Endodermal cell (in vitro differentiated cells): ENCODE data around the gene CSTB. TPM values are rescaled to one million over a fixed set of nuclear protein-coding genes. Genes with fewer than 3 reads are reported as not detected.
A peak's percentile ranks its signal among the peaks of the same experiment; 100 is the strongest.

ENCODE experiments used
- DNase-seq: peaks from one replicate; pipeline ENCODE4 v3.0.0-alpha.2; 2017
- H3K27ac ChIP-seq: 2 replicates; pipeline ENCODE4 v1.5.1; 2013; ENCODE audit warnings: mild to moderate bottlenecking, low read depth, low read length, moderate library complexity
- H3K27me3 ChIP-seq: 2 replicates; pipeline ENCODE4 v1.6.1; 2013; ENCODE audit warnings: mild to moderate bottlenecking, low read length, moderate library complexity; ENCODE audit not compliant: insufficient read depth, control insufficient read depth, poor library complexity, severe bottlenecking
- H3K36me3 ChIP-seq: 2 replicates; pipeline ENCODE4 v1.7.0; 2013; ENCODE audit warnings: mild to moderate bottlenecking, low read length, moderate library complexity; ENCODE audit not compliant: control insufficient read depth, insufficient read depth
- H3K4me1 ChIP-seq: one replicate; pipeline ENCODE4 v1.7.0; 2013; ENCODE audit warnings: low read length; ENCODE audit not compliant: control insufficient read depth, insufficient read depth
- H3K4me3 ChIP-seq: 2 replicates; pipeline ENCODE4 v1.5.1; 2013; ENCODE audit warnings: mild to moderate bottlenecking, low read length, moderate library complexity
- H3K9ac ChIP-seq: 2 replicates; pipeline ENCODE4 v1.6.1; 2013; ENCODE audit warnings: mild to moderate bottlenecking, low read length, moderate library complexity; ENCODE audit not compliant: poor library complexity, severe bottlenecking; ENCODE audit errors: extremely low read depth
- H3K9me3 ChIP-seq: 2 replicates; pipeline ENCODE4 v1.6.1; 2013; ENCODE audit warnings: mild to moderate bottlenecking, low read length, moderate library complexity; ENCODE audit not compliant: control insufficient read depth
- H3K27ac Mint-ChIP-seq: 2 replicates; pipeline ENCODE4 v1.8.0; 2020; ENCODE audit warnings: mixed read lengths
- H3K27me3 Mint-ChIP-seq: 2 replicates; pipeline ENCODE4 v1.8.0; 2021; ENCODE audit warnings: mild to moderate bottlenecking, mixed read lengths; ENCODE audit not compliant: insufficient read depth
- H3K36me3 Mint-ChIP-seq: 2 replicates; pipeline ENCODE4 v1.8.0; 2020; ENCODE audit warnings: low read depth, mixed read lengths
- H3K4me1 Mint-ChIP-seq: 2 replicates; pipeline ENCODE4 v1.8.0; 2020; ENCODE audit warnings: mixed read lengths
- H3K4me3 Mint-ChIP-seq: 2 replicates; pipeline ENCODE4 v1.8.0; 2020; ENCODE audit warnings: mild to moderate bottlenecking, moderate library complexity, mixed read lengths
- H3K9me3 Mint-ChIP-seq: 2 replicates; pipeline ENCODE4 v1.8.0; 2020; ENCODE audit warnings: mild to moderate bottlenecking, mixed read lengths
- CTCF ChIP-seq: fragments of 200-600 bp; sonication (generic); conservative IDR thresholded peaks from 2 replicates; pipeline ENCODE4 v1.5.0; 2021; ENCODE audit warnings: antibody characterized with exemption, mild to moderate bottlenecking
- WGBS, 2 experiments: methylation state at CpG; one replicate each; pipeline versions ENCODE4 v1.1.5 to v1.1.7; 2013; ENCODE audit warnings: missing lambda C conversion rate in 2 of 2, mixed read lengths in 1 of 2; ENCODE audit not compliant: insufficient coverage in 1 of 2, insufficient read length in 1 of 2; 5-methylcytosine and 5-hydroxymethylcytosine counted together
- total RNA-seq, 2 donors: library from RNA; stranded (reverse); fragmentation: NEBNext Ultra II Directional in 1 of 2; extraction: Animal tissue kit (Norgen Biotek cat#: 25700) in 1 of 2; gene quantifications; 2 replicates in 1 of 2; 3 replicates in 1 of 2; pipeline ENCODE4 v1.2.1, GENCODE V29; 2021

The CSTB gene
- total RNA-seq, 2 donors from 2014 or later: 50.0 to 54.5 TPM

- Mint-ChIP-seq H3K9me3 (no peaks in the 10 kb centered on the region), H3K36me3 (no peaks in the 10 kb centered on the region), H3K4me3 (no peak overlapping the region), H3K4me1 (peaks cover 8% of the 10 kb centered on the region), H3K27ac (no peak overlapping the region), H3K27me3 (no peaks in the 10 kb centered on the region)
- Histone ChIP-seq H3K4me1 (peaks cover 5% of the 10 kb centered on the region), H3K27ac (no peak overlapping the region), H3K4me3 (no peak overlapping the region), H3K36me3 (no peaks in the 10 kb centered on the region), H3K27me3 (no peaks in the 10 kb centered on the region), H3K9me3 (no peaks in the 10 kb centered on the region), H3K9ac (no peak overlapping the region)
- WGBS, 2 experiments: 84 to 90% methylated on average over 22 to 27 of the region's 27 CpGs
- no peak for TF ChIP-seq CTCF
- no peak for DNase-seq
These were observed 36.2 kb upstream of the CSTB start for GRCh38 chr21:43812139-43812821.

- no peaks in the 10 kb centered on the region for H3K9me3 ChIP-seq
- H3K9ac ChIP-seq: no peak overlapping the region
- Mint-ChIP-seq H3K27ac (no peak overlapping the region), H3K4me1 (peaks cover 8% of the 10 kb centered on the region), H3K27me3 (no peaks in the 10 kb centered on the region), H3K36me3 (no peaks in the 10 kb centered on the region), H3K9me3 (no peaks in the 10 kb centered on the region), H3K4me3 (no peak overlapping the region)
- H3K27me3 ChIP-seq: no peaks in the 10 kb centered on the region
- H3K4me1 ChIP-seq: peaks cover 5% of the 10 kb centered on the region
- 90 to 95% methylated on average over 15 to 24 of the region's 24 CpGs for WGBS, 2 experiments
- no peak for TF ChIP-seq CTCF
- no peak overlapping the region for H3K27ac ChIP-seq
- DNase-seq: peak; percentile 68
- H3K36me3 ChIP-seq: peaks cover under 1% of the 10 kb centered on the region
- no peak overlapping the region for H3K4me3 ChIP-seq
These were observed 35.4 kb upstream of the CSTB start for GRCh38 chr21:43811262-43812105.

- no peak overlapping the region for H3K4me3 Mint-ChIP-seq
These were observed 34.6 kb upstream of the CSTB start for GRCh38 chr21:43810505-43811261.

More at GRCh38 chr21:43810505-43811261, 34.6 kb upstream of the CSTB start:
- WGBS, 2 experiments: 9 to 50% methylated on average over 7 to 23 of the region's 23 CpGs
- Histone ChIP-seq H3K27me3 (no peaks in the 10 kb centered on the region), H3K4me1 (peaks cover 5% of the 10 kb centered on the region), H3K27ac (no peak overlapping the region), H3K9me3 (no peaks in the 10 kb centered on the region), H3K36me3 (peaks cover 8% of the 10 kb centered on the region), H3K9ac (no peak overlapping the region), H3K4me3 (no peak overlapping the region)
- peak; percentile 99 for DNase-seq
- TF ChIP-seq CTCF: peak; percentile 96
- H3K4me1 Mint-ChIP-seq: peaks cover 8% of the 10 kb centered on the region
- H3K9me3 Mint-ChIP-seq: no peaks in the 10 kb centered on the region
- no peak overlapping the region for H3K27ac Mint-ChIP-seq
- no peaks in the 10 kb centered on the region for H3K27me3 Mint-ChIP-seq
- H3K36me3 Mint-ChIP-seq: peaks cover 7% of the 10 kb centered on the region
